ENCODE data around the gene PTPRC.

Gene PTPRC

DNA sequence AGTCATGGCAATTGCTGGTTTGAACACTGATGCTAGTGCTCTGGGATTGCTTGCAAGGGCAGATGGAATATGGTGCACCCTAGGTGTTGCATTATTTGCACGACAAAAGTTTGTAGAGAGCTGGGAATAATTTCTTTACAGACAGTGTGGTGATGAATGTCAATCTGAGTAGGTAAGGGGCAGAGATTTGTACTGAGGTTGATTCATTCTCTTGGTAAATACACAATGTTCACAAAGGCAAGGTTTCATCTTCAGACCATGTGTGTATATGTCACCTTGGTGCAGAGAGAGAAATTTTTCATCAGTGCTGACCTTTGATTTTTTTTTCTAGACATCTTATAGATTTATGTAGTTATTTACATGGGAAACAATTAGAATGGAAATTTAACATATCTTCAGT, 5.0 kb downstream of the PTPRC start:
- no peak for DNase-seq (ENCODE audit: low read depth in 2 of 2)

GRCh38 chr1:198647055-198647454, 8.2 kb downstream of the PTPRC start:
- no peak for DNase-seq (ENCODE audit: low read depth in 2 of 2)

DNA sequence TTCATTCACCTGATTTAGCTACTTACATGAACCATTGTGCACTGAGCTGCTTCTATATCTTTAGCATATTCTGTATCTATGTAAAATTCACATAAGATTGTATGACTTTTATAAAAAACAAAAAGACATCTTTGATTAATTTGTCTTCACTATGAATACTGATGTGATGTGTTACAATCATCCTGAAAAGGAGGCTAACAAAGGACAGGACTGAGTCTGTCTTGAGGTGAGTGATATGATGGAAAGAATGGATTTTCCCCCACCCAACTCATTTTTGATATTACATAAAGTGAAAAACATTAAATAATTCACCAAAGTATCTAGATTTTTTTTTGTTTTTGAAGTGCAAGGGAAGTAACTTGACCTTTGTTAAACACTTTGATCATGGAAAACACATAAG, 9.8 kb downstream of the PTPRC start:
- no peak for DNase-seq (ENCODE audit: low read depth in 2 of 2)

DNA sequence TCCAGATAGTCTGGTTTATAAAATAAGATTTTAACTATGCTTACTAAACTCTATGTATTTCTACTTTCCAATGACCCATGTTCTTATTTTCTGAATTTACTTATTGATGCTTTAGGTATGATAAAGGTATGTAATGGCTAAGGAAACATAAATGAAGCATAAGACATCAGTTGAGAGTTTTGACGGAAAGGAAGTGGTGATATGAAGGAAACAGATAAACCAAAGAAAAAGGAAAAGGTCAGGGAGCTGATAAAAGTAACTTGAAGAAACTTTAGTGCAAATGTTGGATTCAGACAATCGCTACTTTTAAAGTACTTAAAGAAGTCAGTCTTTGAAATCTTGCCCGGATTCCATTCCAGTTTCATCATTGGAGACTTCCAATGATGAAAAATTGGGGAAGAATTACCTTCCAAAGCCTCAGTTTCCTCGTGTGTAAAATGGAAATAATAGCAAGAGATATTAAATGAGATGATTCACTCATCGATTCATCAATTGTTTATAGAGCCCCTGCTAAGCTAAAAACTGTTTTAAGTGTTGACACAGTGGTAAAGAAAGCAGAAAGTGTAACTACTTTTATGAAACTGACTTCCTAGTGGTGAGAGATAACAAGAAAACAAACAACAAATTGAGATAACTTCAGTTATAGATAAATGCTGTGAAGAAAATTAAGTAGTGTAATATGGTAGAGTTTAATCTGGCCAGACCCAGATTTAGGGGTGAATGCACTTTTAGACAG, 10.6 kb downstream of the PTPRC start:
- DNase-seq (ENCODE audit: low read depth in 2 of 2), result no peak

GRCh38 chr1:198649968-198650338, 11.1 kb downstream of the PTPRC start:
- no peak for DNase-seq (ENCODE audit: low read depth in 2 of 2)

GRCh38 chr1:198650506-198650905, 11.7 kb downstream of the PTPRC start:
- no peak for DNase-seq (ENCODE audit: low read depth in 2 of 2)

DNA sequence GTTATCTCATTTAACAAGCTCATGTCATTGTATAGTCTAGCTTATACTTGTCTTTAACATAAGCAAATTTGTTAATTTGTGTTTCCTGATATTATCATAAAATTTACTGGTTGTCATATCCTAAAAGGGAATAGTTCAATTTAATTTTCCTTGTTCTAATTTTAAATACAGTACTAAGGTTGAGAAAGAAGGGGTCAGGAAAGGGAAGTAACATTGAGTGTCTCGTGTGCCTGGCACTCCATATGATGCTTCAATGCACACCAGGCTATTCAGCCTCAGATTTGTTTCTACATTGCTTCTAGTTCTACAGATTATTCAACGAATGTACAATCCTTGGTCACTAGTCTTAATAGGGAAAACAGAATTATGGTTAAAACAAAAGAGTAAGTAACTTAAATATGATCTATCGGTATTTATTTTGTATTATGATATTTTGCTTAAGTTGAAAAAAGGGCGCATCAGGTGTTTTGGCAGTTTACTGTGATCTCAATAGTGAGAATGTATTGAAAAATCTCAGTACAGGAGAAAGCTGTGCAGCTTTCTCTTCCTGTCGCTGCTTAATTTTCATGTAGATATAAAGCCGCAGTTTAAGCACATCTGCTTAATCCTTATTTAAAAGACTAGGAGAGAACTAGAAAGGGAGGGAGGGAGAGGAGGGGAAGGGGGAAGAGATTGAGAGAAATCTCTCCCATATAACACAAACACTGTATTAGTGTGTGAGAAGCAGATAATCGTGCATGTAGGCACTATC, 13.0 kb downstream of the PTPRC start:
- no peak for DNase-seq (ENCODE audit: low read depth in 2 of 2)

- DNase-seq (ENCODE audit: low read depth in 2 of 2), result no peak
Observed at GRCh38 chr1:198653808-198654413, 15.1 kb downstream of the PTPRC start.

DNA sequence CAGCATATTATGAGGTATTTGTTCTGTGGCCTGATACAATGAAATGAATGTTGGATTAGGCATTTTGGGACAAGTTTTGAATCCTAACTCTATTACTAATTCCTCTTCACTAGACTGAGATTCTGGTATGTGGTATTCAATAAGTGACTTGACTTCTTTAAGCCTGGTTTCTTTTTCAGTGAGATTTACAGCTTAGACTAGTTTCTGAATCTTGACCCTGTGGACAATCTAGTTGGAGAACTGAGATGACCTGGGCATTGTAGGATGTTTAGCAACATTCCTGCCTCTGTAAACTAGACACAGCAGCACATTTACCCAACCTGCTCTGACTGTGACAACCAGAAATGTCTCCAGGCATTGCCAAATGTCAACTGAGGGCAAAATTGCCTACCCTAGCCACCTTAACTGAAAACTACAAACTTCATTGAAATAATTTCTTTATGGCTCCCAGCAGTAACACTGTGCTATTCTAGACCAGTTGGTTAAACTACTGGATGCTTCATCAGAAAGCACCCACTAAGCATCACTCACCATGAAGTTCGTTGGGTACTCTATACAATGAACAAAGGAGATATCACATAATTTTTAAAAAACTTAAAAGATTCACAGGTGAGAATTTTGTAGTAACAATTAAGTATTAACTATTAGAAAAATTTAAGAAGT, 16.8 kb downstream of the PTPRC start:
- no peak for DNase-seq (ENCODE audit: low read depth in 2 of 2)

DNA sequence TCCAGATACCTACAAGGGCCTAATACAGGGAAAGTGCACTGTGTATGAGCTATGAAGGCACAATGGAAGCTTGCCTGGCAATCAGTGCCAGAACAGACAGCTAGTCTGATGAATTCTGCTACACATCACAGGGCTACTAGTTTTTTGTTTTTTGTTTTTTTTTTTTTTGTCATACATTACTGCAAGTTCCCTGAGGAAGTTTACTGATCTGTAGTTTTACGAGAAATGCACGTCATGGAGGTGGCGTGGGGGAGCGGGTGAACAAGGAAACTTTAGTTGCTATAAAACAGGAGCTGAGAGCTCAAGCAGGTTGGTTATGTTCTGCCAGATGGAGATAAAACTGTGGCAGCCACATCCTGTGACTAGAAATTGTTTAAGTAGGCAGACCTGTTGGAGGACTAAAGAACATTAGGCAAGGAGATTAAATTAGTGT, 17.7 kb downstream of the PTPRC start:
- DNase-seq (ENCODE audit: low read depth in 2 of 2), result peak; percentile 56 to 74

DNA sequence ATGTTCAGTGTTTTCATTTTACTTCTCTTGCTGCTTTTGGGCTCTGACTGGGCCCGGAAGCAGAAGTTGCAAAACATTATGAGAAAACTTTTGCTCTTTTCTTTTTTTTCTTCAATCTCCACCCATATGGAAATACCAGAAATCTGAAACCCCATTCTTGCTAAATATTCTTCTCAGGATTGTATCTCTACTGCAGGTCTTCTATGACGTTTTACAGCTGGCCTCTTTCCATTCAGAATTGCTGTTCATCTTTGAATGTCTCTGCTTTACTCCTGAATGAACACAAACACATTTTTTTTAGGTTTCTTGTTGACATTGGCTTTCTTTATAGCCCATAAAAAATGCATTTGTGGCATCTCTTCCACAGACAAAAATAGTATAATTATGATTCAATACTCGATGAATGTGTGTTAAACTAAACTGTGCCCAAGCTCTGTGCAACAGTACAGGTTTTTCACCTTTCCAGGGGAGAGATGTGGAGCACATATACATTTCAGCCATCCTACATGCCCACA, 18.8 kb downstream of the PTPRC start:
- DNase-seq (ENCODE audit: low read depth in 2 of 2), result no peak

DNA sequence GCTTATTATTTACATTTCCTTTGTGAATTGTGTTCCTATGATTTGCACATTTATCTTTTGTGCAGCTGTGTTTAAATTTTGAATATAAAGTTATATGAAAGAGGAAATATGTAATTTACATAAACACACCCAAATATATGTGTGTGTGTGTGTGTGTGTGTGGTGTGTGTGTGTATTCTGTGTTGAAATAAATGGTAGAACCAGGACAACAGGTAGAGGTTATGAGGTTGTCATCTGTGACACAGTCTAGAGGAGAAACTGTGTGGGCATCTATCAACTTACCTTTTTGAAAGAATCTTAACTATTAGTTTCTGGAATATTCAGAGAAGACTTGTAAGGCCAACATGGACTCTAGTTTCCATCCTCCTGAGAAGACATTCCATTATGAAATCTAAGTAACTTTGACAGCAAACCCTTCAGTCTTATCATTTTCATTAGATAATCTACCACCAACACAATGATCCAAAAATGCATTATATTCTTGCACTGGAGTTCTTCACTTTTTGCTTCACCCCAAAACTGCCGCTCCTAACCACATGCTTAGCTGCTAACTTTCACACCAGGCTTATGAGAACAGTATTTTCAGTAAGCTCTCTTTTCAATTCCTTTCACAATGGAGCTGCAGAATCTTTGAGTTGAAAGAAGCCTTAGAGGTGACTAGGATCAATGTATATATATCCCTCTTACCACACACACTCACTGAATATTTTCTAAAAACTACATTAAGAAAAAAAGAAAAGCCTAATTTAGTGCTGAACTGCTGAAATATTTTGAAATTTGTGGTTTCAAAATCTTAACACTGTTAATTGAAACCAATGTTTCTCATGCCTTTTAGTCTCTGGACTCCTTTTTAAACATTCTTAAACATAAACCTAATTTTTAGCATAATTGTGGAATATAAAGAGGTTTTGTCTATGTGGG, 21.8 kb downstream of the PTPRC start:
- no peak for DNase-seq (ENCODE audit: low read depth in 2 of 2)

DNA sequence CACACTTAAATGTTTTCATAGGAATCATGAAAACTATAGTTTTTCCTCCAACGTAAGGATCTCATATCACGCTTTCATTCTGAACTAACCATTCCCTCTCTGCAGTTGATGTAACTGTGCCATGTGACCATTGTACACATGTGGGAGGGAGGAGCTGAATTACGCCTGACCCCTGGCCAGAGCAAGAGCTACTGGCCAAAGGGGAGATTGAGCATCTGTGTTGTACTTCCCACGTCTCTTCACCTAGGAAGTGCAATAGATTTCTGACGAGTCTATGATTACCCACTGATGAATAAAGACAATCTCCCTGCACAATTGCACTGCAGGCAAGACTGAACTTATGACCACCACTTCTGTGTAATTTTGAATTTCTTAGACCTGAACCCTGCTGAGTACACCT, 24.0 kb downstream of the PTPRC start:
- DNase-seq (ENCODE audit: low read depth in 2 of 2), result no peak

- DNase-seq (ENCODE audit: low read depth in 2 of 2), result no peak
Observed at GRCh38 chr1:198664068-198664788, 25.4 kb downstream of the PTPRC start.

DNA sequence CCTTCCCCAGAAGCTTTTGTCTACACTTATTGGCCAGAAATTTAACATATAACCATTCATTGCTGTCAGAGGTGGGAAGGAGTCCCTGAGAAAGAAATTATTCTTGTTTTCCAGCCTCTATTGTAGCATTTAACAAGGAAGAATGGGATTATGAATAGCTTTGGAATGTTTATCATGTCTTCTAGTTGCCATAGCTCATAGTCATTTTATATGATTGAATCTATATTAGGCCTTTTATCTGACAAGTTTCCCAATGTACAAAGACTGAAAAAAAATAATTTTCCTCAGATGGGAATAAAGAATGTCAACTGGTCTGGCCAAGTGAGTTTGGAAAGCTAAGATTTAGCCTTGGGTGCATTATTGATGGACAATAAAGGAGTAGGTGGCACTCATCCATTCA, 28.3 kb downstream of the PTPRC start:
- no peak for DNase-seq (ENCODE audit: low read depth in 2 of 2)

GRCh38 chr1:198667807-198668206, 29.0 kb downstream of the PTPRC start:
- no peak for DNase-seq (ENCODE audit: low read depth in 2 of 2)

DNA sequence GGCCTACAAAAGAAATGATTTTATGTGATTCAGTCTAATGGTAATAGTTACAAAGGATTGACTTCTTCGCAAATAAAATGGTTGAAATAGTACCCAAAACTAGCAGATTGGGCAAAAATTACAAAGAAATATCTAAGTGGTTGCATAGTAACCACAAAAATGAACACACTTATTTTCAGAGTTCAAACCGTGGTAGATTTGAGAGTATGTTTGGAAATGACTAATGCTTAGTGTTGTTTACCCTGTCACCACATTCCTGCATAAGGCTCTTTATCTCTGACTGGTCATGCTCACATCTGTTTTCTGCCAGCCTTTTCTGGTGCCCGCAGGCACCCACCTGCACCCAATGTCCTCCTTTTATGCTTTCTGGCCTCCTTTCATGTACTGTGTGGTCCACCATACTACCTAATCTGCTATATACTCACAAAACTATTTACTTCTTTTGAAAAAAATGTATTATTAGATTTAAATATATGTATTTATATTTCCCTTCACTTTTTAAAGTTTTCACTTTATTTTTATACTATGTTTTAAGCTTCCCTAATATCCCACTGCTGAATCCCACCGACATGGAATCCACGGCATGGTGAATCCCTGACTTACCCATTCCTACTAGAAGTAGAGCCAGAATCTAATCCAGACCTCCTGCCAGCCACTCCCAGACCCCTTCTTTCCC, 30.3 kb downstream of the PTPRC start:
- no peak for DNase-seq (ENCODE audit: low read depth in 2 of 2)

DNA sequence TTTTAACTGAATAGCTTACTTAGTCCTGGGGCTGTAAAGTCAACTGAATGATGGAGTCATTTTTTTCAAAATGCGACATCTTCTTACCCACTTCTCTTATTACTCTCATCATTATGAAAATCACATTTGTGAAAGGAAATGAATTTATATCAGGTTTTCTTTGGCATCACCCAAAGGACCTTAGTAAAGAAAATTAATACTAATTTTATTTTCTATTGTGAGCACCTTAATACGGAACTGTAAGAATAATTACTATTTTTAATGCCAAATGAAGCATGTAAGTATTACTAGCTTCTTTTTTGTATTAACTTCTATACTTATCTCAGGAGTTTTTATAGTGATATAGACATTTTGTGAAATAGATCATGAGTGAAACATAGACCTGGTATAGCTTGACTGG, 30.9 kb downstream of the PTPRC start:
- DNase-seq (ENCODE audit: low read depth in 2 of 2), result no peak

DNA sequence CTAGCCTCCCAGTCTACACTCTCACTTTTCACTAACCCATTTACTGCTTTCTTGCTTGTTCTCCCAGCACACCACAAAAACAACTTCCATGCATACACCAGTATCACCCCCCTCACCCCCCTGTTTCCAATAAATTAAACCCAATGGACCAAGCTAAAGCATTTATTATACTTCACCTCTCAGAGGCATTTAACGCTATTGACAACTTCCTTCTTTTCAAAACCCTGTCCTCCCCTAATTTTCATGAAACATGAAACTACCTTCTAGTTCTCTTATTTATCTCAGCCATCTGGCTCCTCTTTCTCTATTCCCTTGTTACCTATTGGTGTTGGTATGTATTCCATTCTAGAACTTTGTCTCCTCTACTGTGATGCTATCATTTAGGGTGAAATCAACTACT, 32.3 kb downstream of the PTPRC start:
- DNase-seq (ENCODE audit: low read depth in 2 of 2), result no peak

DNA sequence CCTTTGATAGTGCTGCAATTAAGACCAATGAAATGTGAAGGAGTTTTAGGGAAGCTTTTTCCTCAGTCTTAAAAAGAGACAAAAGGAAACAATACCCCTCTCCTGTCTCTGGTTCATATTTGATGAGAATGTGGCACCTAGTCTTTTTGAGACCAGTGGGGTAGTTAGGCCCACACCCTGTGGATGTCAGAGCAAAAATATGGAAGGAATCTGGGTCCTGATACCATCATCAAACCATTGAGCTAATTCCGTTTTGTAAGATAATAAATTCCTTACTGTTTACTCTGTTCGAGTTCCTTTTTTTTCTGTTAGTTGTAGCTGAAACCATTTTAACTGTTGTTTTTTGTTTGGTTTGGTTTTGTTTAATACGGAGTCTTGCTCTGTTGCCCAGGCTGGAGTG, 33.3 kb downstream of the PTPRC start:
- DNase-seq (ENCODE audit: low read depth in 2 of 2), result no peak
